Measurements from ENCODE around the gene COQ9.

The COQ9 gene

GRCh38 chr16:57471852-57472664 lies 24.8 kb downstream of the COQ9 start:
- Mint-ChIP-seq H3K36me3 (ENCODE audit: low read depth) (peaks cover 25% of the 10 kb centered on the region), H3K27me3 (ENCODE audit: low read depth) (no peaks in the 10 kb centered on the region), H3K4me3 (no peak overlapping the region), H3K27ac (no peak overlapping the region), H3K4me1 (ENCODE audit: low read depth) (peaks cover 9% of the 10 kb centered on the region), H3K9me3 (no peaks in the 10 kb centered on the region)
- no peak for DNase-seq (ENCODE audit: low spot score)

- peaks cover 24% of the 10 kb centered on the region for H3K36me3 Mint-ChIP-seq (ENCODE audit: low read depth)
- H3K4me3 Mint-ChIP-seq, result no peak overlapping the region
- H3K27me3 Mint-ChIP-seq (ENCODE audit: low read depth), result no peaks in the 10 kb centered on the region
- peaks cover 9% of the 10 kb centered on the region for H3K4me1 Mint-ChIP-seq (ENCODE audit: low read depth)
- H3K9me3 Mint-ChIP-seq, result no peaks in the 10 kb centered on the region
- H3K27ac Mint-ChIP-seq, result peak overlapping the region; percentile 20
- DNase-seq (ENCODE audit: low spot score), result no peak
Measured at GRCh38 chr16:57472665-57473060, 25.4 kb downstream of the COQ9 start.

DNA sequence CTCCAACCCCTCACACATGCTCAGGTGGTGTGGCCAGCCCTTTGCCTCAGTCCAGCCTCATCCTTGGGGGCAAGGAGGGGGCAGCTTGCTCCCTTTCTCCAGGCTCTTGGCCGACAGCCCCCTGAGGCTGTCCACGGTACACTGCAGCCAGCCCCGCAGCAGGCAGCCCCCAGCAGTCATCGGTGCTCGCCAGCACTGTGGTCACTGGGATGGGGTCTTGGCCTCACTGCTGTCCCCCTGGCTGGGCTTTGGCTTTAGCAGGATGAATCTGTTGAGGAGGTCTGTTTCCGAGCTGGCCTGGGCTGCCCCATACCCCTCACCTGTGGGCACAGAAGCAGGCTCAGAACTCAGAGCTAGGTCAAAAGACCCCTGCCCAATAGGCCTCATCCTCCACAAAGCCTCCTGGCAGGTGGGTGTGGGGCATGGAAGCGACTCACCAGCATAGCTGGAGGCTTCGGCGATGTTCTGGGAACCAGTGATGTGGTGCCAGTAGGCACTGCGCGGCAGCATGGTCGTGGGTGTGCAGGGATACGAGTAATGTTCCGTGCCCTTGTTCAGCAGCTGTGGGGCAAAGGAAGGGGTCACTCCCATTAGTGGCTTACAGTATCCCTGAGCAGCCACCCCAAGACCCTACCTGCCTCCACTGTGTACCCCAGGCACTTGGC lies 26.0 kb downstream of the COQ9 start:
- no peak overlapping the region for H3K27ac Mint-ChIP-seq
- no peaks in the 10 kb centered on the region for H3K9me3 Mint-ChIP-seq
- H3K4me1 Mint-ChIP-seq (ENCODE audit: low read depth), result peaks cover 9% of the 10 kb centered on the region
- H3K27me3 Mint-ChIP-seq (ENCODE audit: low read depth), result no peaks in the 10 kb centered on the region
- DNase-seq (ENCODE audit: low spot score), result no peak
- H3K4me3 Mint-ChIP-seq, result no peak overlapping the region
- H3K36me3 Mint-ChIP-seq (ENCODE audit: low read depth), result peaks cover 20% of the 10 kb centered on the region

DNA sequence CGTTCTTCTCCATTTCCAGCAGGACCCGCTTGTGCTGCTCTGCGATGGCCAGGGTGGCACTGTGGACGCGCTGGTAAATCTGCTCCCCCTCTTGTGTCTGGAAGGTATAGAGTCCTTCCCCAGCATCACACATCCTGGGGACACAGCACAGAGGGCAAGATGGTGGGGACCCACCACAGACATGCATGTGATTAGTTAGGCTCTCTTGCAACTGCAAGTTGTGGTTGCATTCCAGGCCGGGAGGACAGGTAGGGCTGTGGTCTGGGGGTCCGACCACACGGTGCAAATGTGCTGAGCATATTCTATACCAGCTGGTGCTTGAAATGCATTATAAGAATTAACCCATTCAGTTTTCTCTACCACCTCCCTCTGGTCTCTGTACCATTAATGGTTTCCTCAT lies 26.6 kb downstream of the COQ9 start:
- Mint-ChIP-seq H3K4me1 (ENCODE audit: low read depth) (peaks cover 10% of the 10 kb centered on the region), H3K9me3 (no peaks in the 10 kb centered on the region), H3K4me3 (no peak overlapping the region), H3K27me3 (ENCODE audit: low read depth) (peaks cover 3% of the 10 kb centered on the region), H3K36me3 (ENCODE audit: low read depth) (peaks cover 18% of the 10 kb centered on the region), H3K27ac (no peak overlapping the region)
- DNase-seq (ENCODE audit: low spot score), result no peak

DNA sequence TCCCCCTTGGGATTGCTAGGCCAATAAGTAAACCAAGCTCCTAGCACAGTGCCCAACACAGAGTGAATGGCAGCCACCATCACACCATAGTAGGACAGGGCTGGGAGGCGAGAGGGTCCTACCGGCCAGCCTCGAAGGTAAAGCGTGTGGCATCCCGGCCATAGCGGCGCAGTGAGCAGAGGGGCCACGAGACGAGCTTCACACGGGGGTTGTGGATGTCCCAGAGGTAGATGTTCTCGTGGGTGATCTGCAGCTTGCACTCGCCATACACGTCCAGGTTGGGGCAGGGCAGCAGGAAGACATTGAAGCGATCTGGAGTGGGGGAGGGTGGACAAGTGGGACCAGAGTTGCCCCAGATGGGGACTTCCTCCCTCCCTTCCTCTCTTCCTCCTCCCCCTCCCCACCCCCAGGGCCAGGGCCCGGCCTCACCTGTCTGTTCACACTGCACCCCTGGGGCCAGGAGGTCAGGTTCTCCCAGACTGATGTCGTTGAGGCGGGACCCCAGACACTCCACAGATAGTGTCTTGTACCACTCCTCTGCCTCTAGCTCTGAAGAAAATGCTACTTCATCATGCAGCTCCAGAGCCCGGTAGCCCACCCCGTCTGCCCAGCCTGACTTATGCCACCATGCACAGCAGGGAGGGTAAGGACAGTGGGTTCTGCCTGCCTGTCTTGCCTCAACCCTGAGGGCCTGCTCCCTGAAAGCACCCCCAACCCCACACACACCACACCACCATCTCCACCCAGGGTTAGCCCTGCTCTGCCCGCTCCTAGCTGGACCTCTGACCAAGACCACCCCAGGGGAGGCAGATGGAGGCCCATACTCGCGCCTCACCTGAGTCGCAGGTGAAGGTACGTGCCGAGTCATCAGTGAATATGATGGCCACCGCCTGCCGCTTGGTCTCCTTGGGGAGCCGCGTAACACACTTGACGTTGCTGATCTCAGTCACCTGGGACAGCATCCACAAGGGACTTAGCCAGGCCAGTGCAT lies 27.7 kb downstream of the COQ9 start:
- Mint-ChIP-seq H3K27ac (peak overlapping the region; percentile 36), H3K9me3 (no peaks in the 10 kb centered on the region), H3K36me3 (ENCODE audit: low read depth) (peaks cover 11% of the 10 kb centered on the region), H3K4me3 (peak overlapping the region; percentile 34), H3K27me3 (ENCODE audit: low read depth) (peaks cover 3% of the 10 kb centered on the region), H3K4me1 (ENCODE audit: low read depth) (peaks cover 10% of the 10 kb centered on the region)
- no peak for DNase-seq (ENCODE audit: low spot score)

DNA sequence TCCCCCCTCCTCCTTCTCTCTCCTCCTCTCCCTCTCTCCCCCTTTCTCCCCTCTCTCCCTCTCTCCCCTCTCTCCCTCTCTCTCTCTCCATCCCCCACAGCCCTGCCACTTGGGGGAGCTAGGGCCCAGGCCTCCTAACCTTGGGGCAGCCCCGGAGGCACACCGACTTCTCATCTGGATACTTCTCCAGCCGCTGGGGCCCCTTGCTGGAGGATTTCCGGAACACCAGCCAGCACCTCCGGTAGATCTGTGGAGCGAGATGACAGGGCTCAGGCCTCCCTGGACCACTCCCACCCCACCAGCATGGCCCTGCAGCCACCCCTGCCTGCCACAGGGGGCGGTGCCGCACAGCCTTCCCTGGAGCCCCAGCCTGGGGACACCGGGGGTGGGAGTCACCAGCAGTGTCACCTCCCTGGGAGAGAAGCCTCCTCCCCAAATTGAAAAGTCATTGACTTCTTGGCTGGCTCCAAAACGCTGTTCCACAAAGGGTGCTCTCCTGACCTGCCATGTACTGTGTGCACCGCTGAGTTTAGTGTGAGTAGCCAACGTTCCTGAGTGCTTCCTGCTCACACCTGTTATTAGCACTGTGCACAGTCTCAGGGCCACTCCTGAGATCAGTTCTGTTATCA lies 28.5 kb downstream of the COQ9 start:
- H3K27me3 Mint-ChIP-seq (ENCODE audit: low read depth), result peaks cover 3% of the 10 kb centered on the region
- H3K27ac Mint-ChIP-seq, result peak overlapping the region; percentile 65
- H3K36me3 Mint-ChIP-seq (ENCODE audit: low read depth), result peaks cover 6% of the 10 kb centered on the region
- DNase-seq (ENCODE audit: low spot score), result peak; percentile 87
- peak overlapping the region; percentile 49 for H3K4me3 Mint-ChIP-seq
- H3K4me1 Mint-ChIP-seq (ENCODE audit: low read depth), result peaks cover 10% of the 10 kb centered on the region
- H3K9me3 Mint-ChIP-seq, result no peaks in the 10 kb centered on the region

- Mint-ChIP-seq H3K4me1 (ENCODE audit: low read depth) (peaks cover 10% of the 10 kb centered on the region), H3K36me3 (ENCODE audit: low read depth) (peaks cover 4% of the 10 kb centered on the region), H3K27me3 (ENCODE audit: low read depth) (peaks cover 3% of the 10 kb centered on the region), H3K27ac (peak overlapping the region; percentile 69), H3K9me3 (no peaks in the 10 kb centered on the region), H3K4me3 (peak overlapping the region; percentile 49)
- DNase-seq (ENCODE audit: low spot score), result no peak
Measured at GRCh38 chr16:57476546-57477410, 29.5 kb downstream of the COQ9 start.

- Mint-ChIP-seq H3K4me3 (no peak overlapping the region), H3K27ac (no peak overlapping the region), H3K4me1 (ENCODE audit: low read depth) (peaks cover 10% of the 10 kb centered on the region), H3K9me3 (no peaks in the 10 kb centered on the region), H3K36me3 (ENCODE audit: low read depth) (no peaks in the 10 kb centered on the region), H3K27me3 (ENCODE audit: low read depth) (peaks cover 3% of the 10 kb centered on the region)
- DNase-seq (ENCODE audit: low spot score), result no peak
Measured at GRCh38 chr16:57477531-57478202, 30.4 kb downstream of the COQ9 start.

DNA sequence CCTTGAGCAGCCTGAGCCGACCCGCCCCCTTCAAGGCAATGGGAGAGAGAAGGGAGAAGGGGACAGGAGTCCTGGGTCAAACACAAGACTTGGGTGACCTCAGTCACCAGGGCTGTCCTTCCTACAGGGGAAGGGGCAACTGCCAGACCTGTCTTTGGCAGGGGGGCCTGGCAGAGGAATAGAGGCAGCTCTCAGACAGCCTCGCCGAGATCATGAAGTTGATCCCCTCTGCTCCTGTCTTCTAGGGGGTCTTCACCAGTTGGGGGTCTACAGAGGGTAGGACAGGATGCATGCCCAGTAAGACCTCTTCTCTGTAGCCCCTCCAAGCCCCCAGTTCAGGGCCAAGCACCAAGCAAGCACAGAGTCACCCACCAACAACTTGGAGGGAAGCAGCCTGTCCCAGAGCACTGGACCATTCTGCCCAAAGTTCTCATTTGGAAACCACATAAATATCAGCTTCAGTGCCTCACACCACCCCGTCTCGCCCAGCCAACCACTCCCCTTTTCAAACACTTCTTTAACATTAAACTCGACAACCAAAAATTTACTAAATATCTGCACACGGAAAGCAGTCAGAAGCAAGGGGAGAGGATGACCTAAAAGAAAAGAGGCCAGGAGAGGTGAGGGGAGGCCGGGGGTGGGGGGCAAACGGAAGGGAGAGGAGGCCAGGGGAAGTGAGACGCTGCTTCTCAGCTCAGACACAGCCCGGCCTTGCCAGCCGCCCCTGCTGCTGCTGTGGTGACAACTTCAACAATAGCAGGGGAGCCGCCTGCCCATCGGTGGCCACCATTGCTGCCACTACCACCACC lies 31.3 kb downstream of the COQ9 start:
- no peak for DNase-seq (ENCODE audit: low spot score)
- H3K9me3 Mint-ChIP-seq, result no peaks in the 10 kb centered on the region
- peaks cover 10% of the 10 kb centered on the region for H3K4me1 Mint-ChIP-seq (ENCODE audit: low read depth)
- H3K4me3 Mint-ChIP-seq, result no peak overlapping the region
- H3K27me3 Mint-ChIP-seq (ENCODE audit: low read depth), result peaks cover 3% of the 10 kb centered on the region
- no peak overlapping the region for H3K27ac Mint-ChIP-seq
- H3K36me3 Mint-ChIP-seq (ENCODE audit: low read depth), result no peaks in the 10 kb centered on the region

DNA sequence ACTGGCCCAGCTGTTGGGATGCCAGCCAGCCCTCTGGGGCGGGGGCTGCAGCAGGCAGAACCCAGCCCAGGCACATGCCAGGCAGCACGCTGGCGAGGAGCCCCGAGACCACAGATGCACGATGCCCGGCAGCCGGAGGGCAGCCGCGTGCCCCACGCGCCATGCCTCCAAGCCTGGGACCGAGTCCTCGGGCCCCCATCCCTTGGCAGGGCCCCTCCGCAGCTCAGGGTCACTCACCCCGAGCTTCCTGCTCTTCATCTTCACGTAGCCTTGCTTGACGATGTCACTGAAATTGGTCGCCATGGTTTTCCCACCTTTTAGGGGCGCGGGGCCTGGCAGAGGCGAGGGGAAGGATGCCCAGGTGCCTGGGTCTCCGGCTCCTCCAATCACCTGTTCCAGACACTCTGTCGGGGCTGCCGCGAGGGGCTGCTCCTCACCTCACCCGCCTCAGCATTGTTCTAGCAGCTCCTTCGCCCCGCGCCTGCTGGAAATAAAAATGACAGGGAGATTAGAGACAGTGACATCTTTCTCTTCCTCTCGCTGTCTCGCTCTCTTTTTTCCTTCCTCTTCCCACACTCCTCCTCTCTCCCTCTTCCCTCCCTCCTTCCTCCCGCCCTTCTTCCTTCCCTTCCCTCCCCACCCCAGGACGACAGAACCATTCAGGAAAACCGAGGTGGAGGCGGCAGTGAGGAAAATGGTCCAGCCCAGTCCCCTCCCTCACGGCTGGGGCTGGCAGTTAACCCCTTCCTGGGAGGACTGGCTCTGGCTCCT lies 32.1 kb downstream of the COQ9 start:
- peaks cover 10% of the 10 kb centered on the region for H3K4me1 Mint-ChIP-seq (ENCODE audit: low read depth)
- H3K27ac Mint-ChIP-seq, result peak overlapping the region; percentile 31
- H3K27me3 Mint-ChIP-seq (ENCODE audit: low read depth), result peaks cover 3% of the 10 kb centered on the region
- no peaks in the 10 kb centered on the region for H3K9me3 Mint-ChIP-seq
- no peaks in the 10 kb centered on the region for H3K36me3 Mint-ChIP-seq (ENCODE audit: low read depth)
- H3K4me3 Mint-ChIP-seq, result no peak overlapping the region
- no peak for DNase-seq (ENCODE audit: low spot score)

GRCh38 chr16:57479976-57480753 lies 32.9 kb downstream of the COQ9 start:
- Mint-ChIP-seq H3K4me1 (ENCODE audit: low read depth) (peaks cover 10% of the 10 kb centered on the region), H3K27me3 (ENCODE audit: low read depth) (peaks cover 8% of the 10 kb centered on the region), H3K4me3 (no peak overlapping the region), H3K27ac (no peak overlapping the region), H3K9me3 (no peaks in the 10 kb centered on the region), H3K36me3 (ENCODE audit: low read depth) (no peaks in the 10 kb centered on the region)
- DNase-seq (ENCODE audit: low spot score), result no peak
